SK-N-MC (cell line): ENCODE results near the gene FOLR3.

Source experiments
- DNase-seq: peaks from one replicate; pipeline ENCODE4 v3.0.0-alpha.2; 2011; ENCODE audit warnings: low read depth, low spot score
- H3K27ac ChIP-seq: fragments of 200-600 bp; sonication (generic); 2 replicates; pipeline ENCODE4 v1.5.1; 2016; ENCODE audit warnings: mixed run types
- H3K36me3 ChIP-seq: fragments of 200-600 bp; sonication (generic); 2 replicates; pipeline ENCODE4 v1.6.1; 2017; ENCODE audit warnings: antibody characterized with exemption, low read length, mixed read lengths; ENCODE audit not compliant: insufficient read depth
- H3K4me3 ChIP-seq: fragments of 200-600 bp; sonication (generic); 2 replicates; pipeline ENCODE4 v1.5.1; 2016
- H3K9ac ChIP-seq: fragments of 200-600 bp; sonication (generic); 2 replicates; pipeline ENCODE4 v1.8.0; 2017; ENCODE audit warnings: mixed run types, mixed read lengths; ENCODE audit not compliant: insufficient read length
- H3K9me3 ChIP-seq: fragments of 200-600 bp; sonication (generic); 2 replicates; pipeline ENCODE4 v1.6.1; 2017; ENCODE audit warnings: low read depth, mild to moderate bottlenecking, antibody characterized with exemption, low read length, moderate library complexity, mixed read lengths
- EZH2 ChIP-seq: fragments of 200-600 bp; sonication (generic); IDR thresholded peaks from one replicate; pipeline ENCODE4 v1.6.1; 2017; ENCODE audit warnings: antibody characterized with exemption
- FOXP2 ChIP-seq: optimal IDR thresholded peaks from 2 replicates; pipeline ENCODE3; 2011; ENCODE audit warnings: mild to moderate bottlenecking, moderate library complexity; ENCODE audit not compliant: insufficient read depth; ENCODE audit errors: extremely low read length, control extremely low read depth
- POLR2AphosphoS5 ChIP-seq: IDR thresholded peaks from 2 replicates; pipeline ENCODE4 v1.6.1; 2012; ENCODE audit warnings: mild to moderate bottlenecking, low read depth, low read length, borderline replicate concordance

The FOLR3 gene

GRCh38 chr11:72102946-72103753 is 32.4 kb upstream of the FOLR3 start, which contains the start of gene LAMTOR1:
TSS of gene LAMTOR1 (minus strand) at chr11:72103297. CDS start at chr11:72103224, 73 bp downstream.
- H3K4me3 ChIP-seq: peak within 1 kb of the TSS; percentile 97
- peak; percentile 88 for DNase-seq
- peak within 1 kb of the TSS; percentile 88 for H3K27ac ChIP-seq
- TF ChIP-seq FOXP2 (peak; percentile 66), POLR2AphosphoS5 (peak; percentile 77), EZH2 (no peak)
- H3K9ac ChIP-seq: peak within 1 kb of the TSS; percentile 99
- no peaks in the 10 kb centered on the region for H3K9me3 ChIP-seq
- peaks cover 31% of the 10 kb centered on the region for H3K36me3 ChIP-seq

DNA sequence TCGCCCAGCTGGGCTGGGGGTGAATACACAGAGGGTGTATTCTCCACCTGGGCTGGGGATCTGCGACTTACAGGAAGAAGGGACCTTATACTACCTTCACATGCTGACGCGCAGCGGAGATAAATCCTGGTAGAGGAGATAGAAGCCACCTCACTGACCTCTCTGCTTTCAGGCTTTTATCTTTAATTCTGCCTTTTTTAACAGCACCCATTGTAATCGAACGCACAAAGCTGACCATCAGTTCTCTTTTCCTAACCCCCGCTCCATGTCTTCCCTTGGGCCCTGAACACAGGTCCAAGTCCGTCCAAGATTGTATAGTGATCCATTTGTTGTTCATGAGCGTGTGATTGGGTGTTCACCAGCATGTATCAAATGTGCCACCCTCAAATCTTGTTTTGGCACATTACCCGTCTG is 31.8 kb upstream of the FOLR3 start:
- no peaks in the 10 kb centered on the region for H3K9me3 ChIP-seq
- DNase-seq: no peak
- peak overlapping the region; percentile 82 for H3K27ac ChIP-seq
- peaks cover 25% of the 10 kb centered on the region for H3K36me3 ChIP-seq
- H3K9ac ChIP-seq: peak overlapping the region; percentile 54
- H3K4me3 ChIP-seq: peak overlapping the region; percentile 97
- TF ChIP-seq EZH2: no peak
- TF ChIP-seq POLR2AphosphoS5: no peak
- TF ChIP-seq FOXP2: no peak

GRCh38 chr11:72105888-72106287 is 29.6 kb upstream of the FOLR3 start, which contains the start of gene TOMT:
TSS of gene TOMT (plus strand) at chr11:72105924. CDS start at chr11:72105952, 28 bp downstream.
- H3K9ac ChIP-seq: no peak within 1 kb of the TSS
- H3K27ac ChIP-seq: no peak within 1 kb of the TSS
- DNase-seq: no peak
- H3K9me3 ChIP-seq: no peaks in the 10 kb centered on the region
- TF ChIP-seq POLR2AphosphoS5: no peak
- TF ChIP-seq FOXP2: no peak
- no peak for TF ChIP-seq EZH2
- H3K36me3 ChIP-seq: peaks cover 8% of the 10 kb centered on the region; the same call in 1 of the 2 replicates
- no peak within 1 kb of the TSS for H3K4me3 ChIP-seq

- peak overlapping the region; percentile 90 for H3K4me3 ChIP-seq
- TF ChIP-seq FOXP2 (no peak), EZH2 (no peak), POLR2AphosphoS5 (no peak)
- peak overlapping the region; percentile 99 for H3K9ac ChIP-seq
- peak overlapping the region; percentile 98 for H3K27ac ChIP-seq
- DNase-seq: no peak
- H3K9me3 ChIP-seq: no peaks in the 10 kb centered on the region
- no peaks in the 10 kb centered on the region; the same call in 1 of the 2 replicates for H3K36me3 ChIP-seq
Measured at GRCh38 chr11:72111300-72112142, 24.0 kb upstream of the FOLR3 start.

DNA sequence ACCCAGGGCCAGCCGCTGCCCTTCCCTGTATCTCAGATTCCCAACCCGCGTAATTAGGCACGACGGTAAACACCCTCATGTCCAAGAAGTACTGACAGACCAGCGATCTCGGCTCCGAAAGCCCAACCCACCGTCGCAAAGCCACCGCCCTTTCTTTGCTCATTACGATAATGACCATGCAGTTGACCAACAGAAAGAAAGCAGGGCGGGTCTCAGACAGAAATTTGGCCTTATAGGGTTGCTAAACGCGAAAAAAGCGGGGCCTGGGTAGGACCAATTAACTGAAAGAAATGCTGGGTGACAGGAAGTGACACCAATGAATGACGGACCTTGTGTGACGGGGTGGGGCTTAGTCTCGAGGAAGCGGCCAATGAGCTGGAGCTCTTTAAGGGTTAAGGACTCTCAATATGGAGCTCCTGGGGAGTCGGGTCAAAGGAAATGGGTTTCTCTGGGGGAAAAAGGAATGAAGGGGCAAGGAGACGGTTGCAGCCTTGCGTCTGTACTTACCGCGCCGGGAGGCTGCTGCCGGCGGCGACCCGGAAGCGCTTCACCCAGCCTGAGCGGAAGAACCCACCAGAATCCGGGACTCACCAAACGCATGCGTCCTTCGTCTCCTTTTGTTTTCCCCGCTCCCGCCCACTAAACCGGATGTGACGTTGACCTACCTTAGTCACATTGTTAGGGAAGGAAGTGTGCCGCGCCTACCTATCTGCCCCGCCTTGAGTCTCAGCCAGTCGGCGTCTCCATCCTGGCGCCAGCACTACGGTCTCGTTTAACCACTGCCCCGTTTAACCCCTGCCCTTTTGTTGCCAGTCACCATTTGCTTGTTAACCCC is 23.2 kb upstream of the FOLR3 start, which contains the start of gene ANAPC15:
Gene ANAPC15 (minus strand): TSS at position 553 of the 835 bp plus-strand sequence. CDS start 1,419 bp downstream, outside the sequence.
- TF ChIP-seq POLR2AphosphoS5 (peak; percentile 97), FOXP2 (no peak)
- Histone ChIP-seq H3K9ac (peak within 1 kb of the TSS; percentile 99), H3K9me3 (no peaks in the 10 kb centered on the region), H3K4me3 (peak within 1 kb of the TSS; percentile 90), H3K27ac (peak within 1 kb of the TSS; percentile 98), H3K36me3 (no peaks in the 10 kb centered on the region; the same call in 1 of the 2 replicates)
- peak; percentile 97 for DNase-seq

DNA sequence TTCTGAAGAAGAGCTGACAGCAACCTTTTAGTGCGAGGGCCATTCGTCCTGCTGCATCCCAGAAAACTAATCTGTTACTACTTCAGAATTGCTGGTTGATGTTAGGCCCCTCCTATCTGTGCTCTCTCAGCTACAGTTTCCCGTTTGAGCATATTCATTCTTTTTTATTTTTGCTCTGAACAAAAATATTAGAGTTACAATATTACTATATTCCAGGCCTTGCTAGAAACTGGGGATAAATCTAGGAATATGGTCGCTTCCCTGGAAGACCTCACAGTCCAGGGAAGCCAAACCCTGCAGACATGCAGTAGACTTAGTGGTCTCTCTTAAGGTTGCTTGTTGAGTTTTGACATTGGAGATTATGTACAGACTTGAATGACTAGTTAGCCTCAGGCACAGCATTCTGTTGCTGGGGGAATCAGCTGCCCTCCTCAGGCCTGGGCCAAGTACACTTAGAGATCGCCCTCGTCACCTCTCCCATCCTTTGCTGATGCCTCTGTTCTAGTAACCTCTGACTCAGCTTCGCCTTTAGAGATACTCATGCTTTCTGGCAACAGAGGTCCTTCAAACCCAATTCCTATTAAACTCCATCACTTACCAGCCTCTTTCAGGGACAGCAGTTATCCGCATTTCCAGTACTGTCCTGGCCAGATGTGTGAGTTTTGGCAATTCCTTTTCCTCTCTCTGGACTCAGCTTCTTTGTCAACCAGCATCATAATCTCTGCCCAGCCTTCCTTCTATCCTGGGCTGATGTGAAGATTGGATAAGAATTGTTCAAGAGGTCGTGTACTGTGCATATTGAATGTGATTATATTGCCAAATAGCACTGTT is 22.3 kb upstream of the FOLR3 start:
- Histone ChIP-seq H3K4me3 (peak overlapping the region; percentile 90), H3K27ac (peak overlapping the region; percentile 98), H3K9me3 (no peaks in the 10 kb centered on the region), H3K36me3 (no peaks in the 10 kb centered on the region; the same call in 1 of the 2 replicates), H3K9ac (peak overlapping the region; percentile 99)
- no peak for TF ChIP-seq FOXP2
- TF ChIP-seq POLR2AphosphoS5: no peak
- TF ChIP-seq EZH2: no peak
- no peak for DNase-seq

DNA sequence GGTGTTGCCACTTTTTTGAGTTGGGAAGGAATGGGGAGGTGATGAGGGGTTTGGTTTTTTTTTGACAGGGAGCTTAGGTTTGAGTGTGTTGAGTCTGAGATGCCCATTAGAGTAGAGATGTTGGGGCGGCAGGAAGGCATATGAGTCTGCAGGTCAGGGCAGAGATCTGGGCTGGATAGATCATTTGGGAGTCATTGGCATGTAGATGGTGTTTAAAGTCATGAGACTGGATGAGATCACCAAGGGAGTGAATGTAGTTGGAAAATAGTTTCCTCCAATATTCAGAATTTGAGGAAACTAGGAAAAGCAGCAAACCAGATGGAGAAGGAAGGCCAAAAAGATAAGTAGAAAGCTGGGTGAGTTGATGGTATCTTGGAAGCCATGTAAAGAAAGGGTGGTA is 21.0 kb upstream of the FOLR3 start:
- H3K9ac ChIP-seq: no peak overlapping the region
- DNase-seq: no peak
- no peaks in the 10 kb centered on the region; the same call in 1 of the 2 replicates for H3K36me3 ChIP-seq
- H3K4me3 ChIP-seq: no peak overlapping the region
- no peaks in the 10 kb centered on the region for H3K9me3 ChIP-seq
- no peak for TF ChIP-seq POLR2AphosphoS5
- TF ChIP-seq FOXP2: no peak
- no peak for TF ChIP-seq EZH2
- no peak overlapping the region for H3K27ac ChIP-seq
